NCI-H510A (cell line): ENCODE results near the gene RAP1B.

Experiments used
- DNase-seq: peaks from one replicate; lab custom pipeline; 2025; lab: John Stamatoyannopoulos, UW

Gene RAP1B

GRCh38 chr12:68610370-68611093 lies at the start of gene RAP1B:
TSS of gene RAP1B (plus strand) at chr12:68610899. CDS start at chr12:68648725, 37,826 bp downstream.
- DNase-seq = peak; percentile 82

- DNase-seq = no peak
Measured at GRCh38 chr12:68561830-68562229, 48.9 kb upstream of the RAP1B start.

GRCh38 chr12:68564166-68564565 lies 46.5 kb upstream of the RAP1B start:
- no peak for DNase-seq

GRCh38 chr12:68565391-68565903 lies 45.3 kb upstream of the RAP1B start:
- DNase-seq = no peak

- DNase-seq = peak; percentile 70
Measured at GRCh38 chr12:68568922-68569569, 41.7 kb upstream of the RAP1B start.

GRCh38 chr12:68572661-68573060 lies 38.0 kb upstream of the RAP1B start:
- DNase-seq = no peak

- no peak for DNase-seq
Measured at GRCh38 chr12:68573406-68573805, 37.3 kb upstream of the RAP1B start.

- DNase-seq = no peak
Measured at GRCh38 chr12:68577949-68578348, 32.8 kb upstream of the RAP1B start.

- no peak for DNase-seq
Measured at GRCh38 chr12:68578765-68579164, 31.9 kb upstream of the RAP1B start.

GRCh38 chr12:68579254-68579653 lies 31.4 kb upstream of the RAP1B start:
- no peak for DNase-seq

GRCh38 chr12:68580911-68581310 lies 29.8 kb upstream of the RAP1B start:
- no peak for DNase-seq

- no peak for DNase-seq
Measured at GRCh38 chr12:68581926-68582325, 28.8 kb upstream of the RAP1B start.

- DNase-seq = no peak
Measured at GRCh38 chr12:68585966-68586365, 24.7 kb upstream of the RAP1B start.

- DNase-seq = no peak
Measured at GRCh38 chr12:68587448-68587873, 23.2 kb upstream of the RAP1B start.

GRCh38 chr12:68589194-68589593 lies 21.5 kb upstream of the RAP1B start:
- no peak for DNase-seq

- peak; percentile 67 for DNase-seq
Measured at GRCh38 chr12:68591734-68592418, 18.8 kb upstream of the RAP1B start.

GRCh38 chr12:68595241-68595640 lies 15.5 kb upstream of the RAP1B start:
- DNase-seq = no peak

GRCh38 chr12:68601767-68602166 lies 8.9 kb upstream of the RAP1B start:
- no peak for DNase-seq

- DNase-seq = no peak
Measured at GRCh38 chr12:68602720-68603119, 8.0 kb upstream of the RAP1B start.

GRCh38 chr12:68608191-68608590 lies 2.5 kb upstream of the RAP1B start:
- DNase-seq = no peak

GRCh38 chr12:68609998-68610369 lies 715 bp upstream of the RAP1B start:
- DNase-seq = no peak

GRCh38 chr12:68611094-68611805 lies 551 bp downstream of the RAP1B start:
- no peak for DNase-seq
